Endothelial cell (in vitro differentiated cells): ENCODE measurements around the gene KDM5A. TPM values are rescaled to one million over a fixed set of nuclear protein-coding genes. Genes with fewer than 3 reads are reported as not detected.

Experiments
- DNase-seq: peaks from one replicate; pipeline ENCODE4 v3.0.0; 2021; ENCODE audit warnings: low spot score
- H3K27ac Mint-ChIP-seq: one replicate; pipeline ENCODE4 v1.8.0; 2021; ENCODE audit warnings: mixed read lengths, inconsistent platforms; ENCODE audit not compliant: unreplicated experiment
- H3K27me3 Mint-ChIP-seq: one replicate; pipeline ENCODE4 v1.8.0; 2021; ENCODE audit warnings: mild to moderate bottlenecking, moderate library complexity, mixed read lengths, inconsistent platforms; ENCODE audit not compliant: unreplicated experiment
- H3K36me3 Mint-ChIP-seq: one replicate; pipeline ENCODE4 v1.8.0; 2021; ENCODE audit warnings: mild to moderate bottlenecking, low read depth, mixed read lengths, inconsistent platforms; ENCODE audit not compliant: unreplicated experiment
- H3K4me1 Mint-ChIP-seq: one replicate; pipeline ENCODE4 v1.8.0; 2021; ENCODE audit warnings: mild to moderate bottlenecking, mixed read lengths, inconsistent platforms; ENCODE audit not compliant: unreplicated experiment
- H3K4me3 Mint-ChIP-seq: one replicate; pipeline ENCODE4 v1.8.0; 2021; ENCODE audit warnings: mild to moderate bottlenecking, mixed read lengths, inconsistent platforms; ENCODE audit not compliant: unreplicated experiment
- H3K9me3 Mint-ChIP-seq: one replicate; pipeline ENCODE4 v1.8.0; 2021; ENCODE audit warnings: mixed read lengths, inconsistent platforms; ENCODE audit not compliant: unreplicated experiment
- total RNA-seq: library from RNA; stranded (reverse); fragmentation: NEBNext Ultra II Directional; extraction: Animal tissue kit (Norgen Biotek cat#: 25700); gene quantifications from one replicate; pipeline ENCODE4 v1.2.1, GENCODE V29; 2021; ENCODE audit not compliant: unreplicated experiment
- TF ChIP-seq, protein P1 (sequence below): fragments of 200-600 bp; sonication (generic); IDR thresholded peaks from one replicate; pipeline ENCODE4 v1.5.0; 2021; ENCODE audit warnings: antibody characterized with exemption; ENCODE audit not compliant: unreplicated experiment

Gene KDM5A
- total RNA-seq, 1 donor from 2014 or later, result 86.3 TPM

DNA sequence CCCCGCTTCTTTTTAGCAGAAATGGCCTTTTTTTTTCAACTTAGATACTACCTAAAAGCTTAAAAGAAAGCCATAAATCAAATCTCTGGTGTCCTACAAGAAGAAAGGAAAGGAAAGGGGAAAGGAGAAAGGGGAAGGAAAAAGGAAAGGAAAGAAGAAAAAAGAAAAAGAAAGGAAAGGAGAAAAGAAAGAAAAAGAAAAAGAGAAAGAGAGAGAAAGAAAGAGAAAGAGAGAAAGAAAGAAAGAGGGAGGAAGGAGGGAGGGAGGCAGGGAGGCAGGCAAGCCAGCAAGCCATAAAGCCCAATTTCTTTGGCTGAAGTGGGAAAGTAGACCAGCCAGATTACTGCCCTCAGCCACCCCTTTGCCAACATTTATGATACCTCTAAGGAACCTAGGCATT lies 94.0 kb downstream of the KDM5A start:
- peaks cover 74% of the 10 kb centered on the region for H3K36me3 Mint-ChIP-seq
- no peaks in the 10 kb centered on the region for H3K4me1 Mint-ChIP-seq
- H3K27ac Mint-ChIP-seq, result no peak overlapping the region
- DNase-seq, result no peak
- no peaks in the 10 kb centered on the region for H3K9me3 Mint-ChIP-seq
- TF ChIP-seq, protein P1, sequence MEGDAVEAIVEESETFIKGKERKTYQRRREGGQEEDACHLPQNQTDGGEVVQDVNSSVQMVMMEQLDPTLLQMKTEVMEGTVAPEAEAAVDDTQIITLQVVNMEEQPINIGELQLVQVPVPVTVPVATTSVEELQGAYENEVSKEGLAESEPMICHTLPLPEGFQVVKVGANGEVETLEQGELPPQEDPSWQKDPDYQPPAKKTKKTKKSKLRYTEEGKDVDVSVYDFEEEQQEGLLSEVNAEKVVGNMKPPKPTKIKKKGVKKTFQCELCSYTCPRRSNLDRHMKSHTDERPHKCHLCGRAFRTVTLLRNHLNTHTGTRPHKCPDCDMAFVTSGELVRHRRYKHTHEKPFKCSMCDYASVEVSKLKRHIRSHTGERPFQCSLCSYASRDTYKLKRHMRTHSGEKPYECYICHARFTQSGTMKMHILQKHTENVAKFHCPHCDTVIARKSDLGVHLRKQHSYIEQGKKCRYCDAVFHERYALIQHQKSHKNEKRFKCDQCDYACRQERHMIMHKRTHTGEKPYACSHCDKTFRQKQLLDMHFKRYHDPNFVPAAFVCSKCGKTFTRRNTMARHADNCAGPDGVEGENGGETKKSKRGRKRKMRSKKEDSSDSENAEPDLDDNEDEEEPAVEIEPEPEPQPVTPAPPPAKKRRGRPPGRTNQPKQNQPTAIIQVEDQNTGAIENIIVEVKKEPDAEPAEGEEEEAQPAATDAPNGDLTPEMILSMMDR, result no peak
- no peak overlapping the region for H3K4me3 Mint-ChIP-seq
- no peaks in the 10 kb centered on the region for H3K27me3 Mint-ChIP-seq

DNA sequence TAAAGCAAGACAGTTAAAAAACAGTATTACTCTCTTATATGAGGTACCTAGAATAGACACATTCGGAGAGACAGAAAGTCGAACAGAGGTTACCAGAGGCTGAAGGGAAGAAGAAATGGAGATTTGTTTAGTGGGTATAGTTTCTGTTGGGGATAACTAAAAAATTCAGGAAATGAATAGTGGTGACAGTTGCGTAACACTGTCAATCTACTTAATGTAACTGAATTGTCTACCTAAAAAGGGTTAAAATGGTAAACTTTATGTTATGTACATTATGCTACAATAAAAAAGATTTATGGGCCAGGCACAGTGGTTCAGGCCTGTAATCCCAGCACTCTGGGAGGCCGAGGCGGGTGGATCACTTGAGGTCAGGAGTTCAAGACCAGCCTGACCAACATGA lies 95.9 kb downstream of the KDM5A start:
- Mint-ChIP-seq H3K27ac (no peak overlapping the region), H3K27me3 (no peaks in the 10 kb centered on the region), H3K4me3 (no peak overlapping the region), H3K9me3 (no peaks in the 10 kb centered on the region), H3K36me3 (peaks cover 56% of the 10 kb centered on the region), H3K4me1 (no peaks in the 10 kb centered on the region)
- TF ChIP-seq, protein P1, result no peak
- no peak for DNase-seq

DNA sequence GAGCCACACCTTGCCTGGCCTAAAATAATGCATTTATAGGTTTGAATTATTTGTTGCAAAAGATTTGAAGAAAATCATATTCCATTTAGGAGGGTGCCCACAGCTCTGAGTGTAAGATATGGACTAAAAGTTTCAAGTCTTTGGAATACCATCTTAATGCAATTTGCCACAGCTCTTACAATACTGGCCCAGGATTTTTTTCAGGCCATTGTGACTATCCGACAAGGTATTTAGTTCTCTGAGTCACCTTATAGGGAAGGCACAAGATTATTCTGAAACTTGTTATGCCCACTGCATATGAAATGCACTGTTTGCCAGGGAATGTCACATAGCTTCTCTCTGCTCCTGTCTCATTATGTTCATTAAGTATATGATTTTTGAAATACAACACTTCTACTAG lies 96.9 kb downstream of the KDM5A start:
- H3K9me3 Mint-ChIP-seq, result no peaks in the 10 kb centered on the region
- H3K27me3 Mint-ChIP-seq, result no peaks in the 10 kb centered on the region
- H3K27ac Mint-ChIP-seq, result no peak overlapping the region
- no peak for DNase-seq
- no peaks in the 10 kb centered on the region for H3K4me1 Mint-ChIP-seq
- H3K4me3 Mint-ChIP-seq, result peak overlapping the region; percentile 8
- TF ChIP-seq, protein P1, result no peak
- peaks cover 47% of the 10 kb centered on the region for H3K36me3 Mint-ChIP-seq

DNA sequence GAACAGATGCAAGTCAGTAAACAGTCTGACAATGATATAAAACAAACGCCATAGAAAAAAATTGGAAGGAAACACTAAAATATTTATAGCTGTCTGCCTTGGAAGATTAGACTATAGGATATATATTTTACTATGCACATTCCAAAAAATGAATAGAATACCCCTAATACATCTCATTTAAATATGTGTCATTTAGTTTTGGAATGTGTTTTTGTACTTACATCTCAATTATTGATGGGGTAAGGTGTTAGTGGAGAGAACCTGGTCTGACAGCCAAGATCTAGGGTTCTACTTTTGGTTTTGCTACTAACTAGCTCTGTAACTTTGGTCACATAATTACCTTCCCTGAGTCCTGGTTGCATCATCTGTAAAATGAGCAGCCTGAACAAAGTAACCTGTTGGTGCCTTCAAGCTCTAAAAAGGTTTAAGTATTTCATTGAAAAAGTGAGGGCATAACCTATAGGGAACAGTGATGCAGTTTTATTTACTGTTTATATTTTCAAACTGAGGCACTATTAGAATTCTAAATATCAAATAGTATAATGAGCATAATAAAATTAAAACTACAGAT lies 97.9 kb downstream of the KDM5A start:
- H3K36me3 Mint-ChIP-seq, result peaks cover 48% of the 10 kb centered on the region

DNA sequence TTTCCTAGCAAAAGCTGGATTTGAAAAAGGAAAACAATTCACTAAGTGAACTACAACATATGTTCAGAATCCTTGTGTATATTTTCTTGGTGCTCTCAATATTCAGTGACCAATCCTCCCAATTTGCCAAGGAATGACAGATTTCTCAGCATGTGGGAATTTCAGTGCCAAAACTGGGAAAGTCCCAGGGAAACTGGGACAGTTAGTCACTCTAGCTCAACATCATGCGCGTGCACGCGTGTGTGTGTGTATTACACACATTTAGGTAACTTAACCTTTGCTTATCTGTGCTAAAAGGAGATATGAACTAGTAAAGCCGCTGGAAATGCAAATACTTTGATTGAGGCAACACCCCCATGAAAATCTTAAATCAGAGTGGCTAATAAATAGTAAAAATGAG lies 100.4 kb downstream of the KDM5A start:
- TF ChIP-seq, protein P1, result no peak
- no peak for DNase-seq
- Mint-ChIP-seq H3K27me3 (no peaks in the 10 kb centered on the region), H3K9me3 (no peaks in the 10 kb centered on the region), H3K27ac (no peak overlapping the region), H3K4me3 (no peak overlapping the region), H3K4me1 (no peaks in the 10 kb centered on the region), H3K36me3 (peaks cover 47% of the 10 kb centered on the region)

More for the DNA sequence above, 97.9 kb downstream of the KDM5A start:
- Mint-ChIP-seq H3K4me1 (no peaks in the 10 kb centered on the region), H3K27ac (no peak overlapping the region), H3K9me3 (no peaks in the 10 kb centered on the region), H3K4me3 (no peak overlapping the region), H3K27me3 (no peaks in the 10 kb centered on the region)
- TF ChIP-seq, protein P1, result no peak
- DNase-seq, result no peak
